Measurements from ENCODE around the gene SCN2A.

Gene SCN2A

GRCh38 chr2:165440367-165440766, 201.2 kb downstream of the SCN2A start:
- no peak for TF ChIP-seq CTCF (IDR thresholded peaks at IDR 0.05; ENCODE audit: unreplicated experiment in 3 of 3)
- Mint-ChIP-seq H3K9me3 (peaks cover 13% of the 10 kb centered on the region), H3K36me3 (ENCODE audit: low read depth) (no peaks in the 10 kb centered on the region), H3K4me1 (peaks cover 15% of the 10 kb centered on the region), H3K4me3 (no peak overlapping the region), H3K27ac (peak overlapping the region; percentile 35 to 78 (median 41)), H3K27me3 (ENCODE audit: low read depth) (no peaks in the 10 kb centered on the region)
